ENCODE data around the gene SMARCD3.

SMARCD3 gene

DNA sequence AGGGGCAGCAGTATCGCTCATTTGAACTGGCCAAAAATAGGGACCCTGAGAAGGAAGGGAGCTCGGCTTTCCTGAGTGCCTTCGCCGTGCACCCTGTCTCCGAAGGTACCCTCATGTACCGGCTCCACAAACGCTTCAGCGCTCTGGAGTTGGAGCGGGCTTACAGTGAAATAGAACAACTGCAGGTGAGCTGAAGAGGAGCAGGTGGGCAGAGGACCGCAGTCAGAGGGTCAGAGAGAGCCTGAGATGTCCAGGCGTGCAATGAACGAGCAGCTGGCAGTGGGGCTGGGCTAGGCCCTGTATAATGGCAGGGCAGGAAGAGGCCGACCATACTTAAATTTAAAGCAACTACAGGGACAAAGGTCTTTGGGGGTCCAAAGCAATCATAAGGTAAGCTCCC is 12.1 kb downstream of the SMARCD3 start:
- DNase-seq (ENCODE audit: low spot score): no peak

DNA sequence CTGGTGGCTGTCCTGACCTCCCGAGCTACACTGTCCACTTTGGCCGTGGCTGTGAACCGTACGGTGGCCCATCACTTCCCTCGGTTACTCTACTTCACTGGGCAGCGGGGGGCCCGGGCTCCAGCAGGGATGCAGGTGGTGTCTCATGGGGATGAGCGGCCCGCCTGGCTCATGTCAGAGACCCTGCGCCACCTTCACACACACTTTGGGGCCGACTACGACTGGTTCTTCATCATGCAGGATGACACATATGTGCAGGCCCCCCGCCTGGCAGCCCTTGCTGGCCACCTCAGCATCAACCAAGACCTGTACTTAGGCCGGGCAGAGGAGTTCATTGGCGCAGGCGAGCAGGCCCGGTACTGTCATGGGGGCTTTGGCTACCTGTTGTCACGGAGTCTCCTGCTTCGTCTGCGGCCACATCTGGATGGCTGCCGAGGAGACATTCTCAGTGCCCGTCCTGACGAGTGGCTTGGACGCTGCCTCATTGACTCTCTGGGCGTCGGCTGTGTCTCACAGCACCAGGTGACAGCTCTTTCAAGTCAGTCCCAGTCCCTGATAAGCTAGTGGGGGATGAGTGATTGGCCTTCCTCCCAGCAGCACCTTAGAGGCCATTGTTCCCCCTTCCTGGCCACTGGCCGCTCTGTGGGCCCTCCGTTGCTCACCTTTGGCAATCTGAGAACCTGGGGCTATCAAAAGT is 13.3 kb downstream of the SMARCD3 start:
- no peak for DNase-seq (ENCODE audit: low spot score)

- DNase-seq (ENCODE audit: low spot score): no peak
Observed at GRCh38 chr7:151233804-151234203, 14.7 kb downstream of the SMARCD3 start.

- DNase-seq (ENCODE audit: low spot score): peak; percentile 87
Observed at GRCh38 chr7:151232917-151233701, 15.4 kb downstream of the SMARCD3 start.

GRCh38 chr7:151232091-151232916 is 16.2 kb downstream of the SMARCD3 start, which contains the start of gene CHPF2:
Gene CHPF2 (plus strand): TSS chr7:151232483. CDS start chr7:151234012, 1,529 bp downstream.
- DNase-seq (ENCODE audit: low spot score): peak; percentile 87

DNA sequence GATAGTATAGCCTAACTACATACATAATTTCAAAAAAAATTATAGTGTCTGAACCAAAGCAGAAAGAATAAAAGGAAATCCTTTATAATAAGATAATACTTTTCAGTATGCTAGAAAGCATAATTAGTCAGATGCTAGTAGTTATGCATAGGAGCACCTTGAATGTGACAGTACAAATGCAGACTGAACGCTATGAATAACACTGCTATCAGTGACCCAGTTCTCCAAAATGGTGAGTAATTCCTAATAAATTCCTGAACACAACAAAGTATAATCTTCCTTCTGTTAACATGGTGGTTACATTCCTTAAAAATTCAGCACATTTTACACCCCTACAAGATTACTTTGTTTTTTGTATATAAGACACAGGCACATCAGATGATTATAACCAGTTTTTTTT is 17.4 kb downstream of the SMARCD3 start:
- DNase-seq (ENCODE audit: low spot score): no peak

DNA sequence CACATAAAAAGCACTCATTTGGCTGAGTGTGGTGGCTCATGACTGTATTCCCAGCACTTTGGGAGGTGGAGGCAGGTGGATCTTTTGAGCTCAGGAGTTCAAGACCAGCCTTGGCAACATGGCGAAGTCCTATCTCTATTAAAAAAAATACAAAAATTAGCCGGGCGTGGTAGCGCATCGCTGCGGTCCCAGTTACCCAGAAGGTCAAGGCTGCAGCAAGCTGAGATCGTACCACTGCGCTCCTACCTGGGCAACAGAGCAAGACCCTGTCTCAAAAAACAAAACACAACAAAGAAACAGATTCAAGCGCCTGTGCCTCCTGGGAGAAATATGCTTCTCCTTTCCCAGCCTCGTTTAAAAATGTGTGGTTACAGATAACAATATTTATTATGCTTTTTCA is 19.2 kb downstream of the SMARCD3 start:
- no peak for DNase-seq (ENCODE audit: low spot score)

DNA sequence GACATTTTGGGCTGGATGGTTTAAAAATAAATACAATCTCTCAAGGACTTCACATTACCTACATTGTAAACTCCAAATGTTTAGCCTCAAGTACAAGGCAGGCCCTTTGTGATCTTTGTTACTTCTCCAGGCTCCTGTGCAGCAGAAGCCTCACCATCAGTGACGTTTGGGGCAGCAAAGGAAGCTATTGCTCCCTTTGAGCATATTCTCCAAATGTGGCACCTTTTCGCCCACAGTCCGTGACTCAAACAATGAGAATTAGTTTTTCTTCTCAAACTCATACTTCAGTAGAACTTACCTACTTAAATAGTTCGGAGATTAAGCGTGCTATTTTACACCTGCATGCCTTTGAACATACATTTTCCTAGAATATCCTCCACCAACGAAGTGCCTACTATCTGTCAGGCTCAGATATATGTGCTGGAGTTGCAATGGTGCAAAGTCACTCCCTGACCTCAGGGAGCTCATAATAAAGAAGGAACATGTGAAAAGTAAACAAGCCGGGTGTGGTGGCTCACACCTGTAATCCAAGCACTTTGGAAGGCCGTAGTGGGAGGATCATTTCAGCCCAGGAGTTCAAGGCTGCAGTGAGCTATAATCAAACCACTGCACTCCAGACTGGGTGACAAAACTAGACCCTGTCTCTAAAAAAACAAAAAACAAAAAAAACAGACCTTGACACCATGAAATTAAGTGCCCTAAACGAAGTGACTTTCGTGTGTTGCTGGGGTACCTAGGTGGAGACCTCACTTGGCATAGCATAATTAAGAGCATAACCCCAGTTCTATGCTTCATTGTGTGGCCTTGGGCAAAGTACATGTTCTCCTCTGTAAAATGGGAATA is 20.2 kb downstream of the SMARCD3 start:
- no peak for DNase-seq (ENCODE audit: low spot score)

DNA sequence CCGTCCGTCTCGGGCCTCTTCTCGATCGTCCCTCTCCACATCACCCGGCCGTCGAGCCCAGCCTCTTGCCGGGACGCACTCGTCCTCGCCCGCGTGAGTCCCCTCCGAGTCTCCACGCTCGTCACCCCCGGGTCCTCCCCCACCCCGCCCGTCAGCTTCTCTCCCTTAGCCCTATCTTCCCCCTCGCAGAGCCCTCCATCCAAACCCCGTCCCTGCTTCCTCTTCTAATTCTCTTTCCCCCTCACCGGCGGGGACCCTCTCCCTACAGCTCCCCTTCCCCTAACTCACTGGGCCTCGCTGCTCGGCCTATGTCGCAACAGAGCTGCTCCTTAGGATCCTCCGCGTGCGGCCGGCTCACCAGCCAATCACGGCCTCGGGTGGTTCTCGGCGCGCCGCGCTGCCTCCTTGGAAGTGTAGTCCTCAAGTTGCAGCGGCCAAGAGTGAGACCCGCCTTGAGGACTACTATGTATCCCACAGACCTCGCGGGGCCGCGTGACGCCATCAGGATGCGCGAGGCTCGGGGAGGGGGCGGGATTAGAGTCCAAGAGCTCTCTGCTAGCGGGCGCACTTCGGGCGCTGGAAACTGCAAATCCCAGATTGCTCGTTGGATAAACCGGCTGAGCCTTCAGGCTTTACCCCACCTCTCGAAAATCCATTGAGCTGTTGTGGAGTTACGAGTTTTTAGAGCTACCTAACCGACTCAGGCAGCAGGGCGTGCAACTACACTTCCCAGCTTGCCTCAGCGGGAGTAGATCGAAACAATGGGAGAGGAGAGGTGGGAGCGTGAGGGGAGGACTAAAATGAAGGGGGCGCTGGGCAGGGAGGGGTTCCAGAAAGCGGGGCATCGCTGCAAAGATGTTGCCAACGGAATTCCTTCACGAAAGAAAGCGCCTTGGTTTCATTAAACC is 21.4 kb downstream of the SMARCD3 start, which contains the start of gene ABCF2:
Gene ABCF2, minus strand, starts transcription at position 331 of the 908 bp plus-strand sequence. CDS start 747 bp downstream, outside the sequence.
- peak; percentile 96 for DNase-seq (ENCODE audit: low spot score)

GRCh38 chr7:151226560-151226874 is 22.0 kb downstream of the SMARCD3 start:
- no peak for DNase-seq (ENCODE audit: low spot score)

DNA sequence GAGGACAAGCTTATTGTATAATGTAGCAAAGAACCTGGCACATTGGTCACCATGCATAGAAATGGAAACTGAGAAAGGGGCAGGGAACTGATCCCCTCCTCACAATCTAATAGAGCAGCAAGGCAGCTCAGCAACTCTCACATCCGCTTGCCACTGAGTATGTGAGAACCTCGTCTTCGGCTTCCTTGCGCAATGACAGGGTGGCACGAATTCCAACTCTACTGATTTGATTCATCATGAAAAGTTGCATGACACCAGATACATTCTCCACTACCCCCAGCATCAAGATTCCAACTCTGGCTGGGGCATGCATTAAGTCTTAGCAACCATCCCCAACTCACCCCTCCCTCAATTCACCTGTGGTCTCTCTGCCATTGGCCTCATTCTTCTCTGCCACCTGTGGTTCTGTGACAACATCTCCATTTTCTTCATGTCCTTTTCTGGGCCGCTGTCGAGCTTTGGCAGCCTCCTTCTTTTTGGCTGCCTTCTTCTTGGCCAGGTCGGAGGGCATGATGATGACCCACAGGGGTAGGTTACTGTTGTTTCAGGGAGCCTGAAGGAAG is 22.5 kb downstream of the SMARCD3 start:
- DNase-seq (ENCODE audit: low spot score): no peak

DNA sequence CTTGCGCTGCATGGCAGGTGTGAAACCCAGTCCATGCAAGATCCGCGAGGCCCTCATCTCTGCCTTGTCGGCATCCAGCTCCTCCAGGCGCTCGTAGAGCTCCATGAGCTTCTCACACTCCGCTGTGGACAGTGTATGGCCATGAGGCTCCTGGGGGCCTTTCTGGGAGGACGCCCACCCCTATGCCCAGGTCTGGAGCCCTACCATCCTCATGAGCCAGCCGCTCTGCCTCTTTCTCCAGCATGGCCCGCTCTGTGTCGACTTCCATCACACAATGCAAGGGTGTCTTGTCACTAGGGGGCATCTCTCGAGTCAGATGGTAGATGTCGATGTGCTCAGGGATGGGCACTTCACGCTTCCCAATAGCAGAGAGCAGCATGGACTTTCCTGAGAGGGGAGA is 24.8 kb downstream of the SMARCD3 start:
- no peak for DNase-seq (ENCODE audit: low spot score)

GRCh38 chr7:151218170-151218569 is 30.3 kb downstream of the SMARCD3 start:
- DNase-seq (ENCODE audit: low spot score): no peak

DNA sequence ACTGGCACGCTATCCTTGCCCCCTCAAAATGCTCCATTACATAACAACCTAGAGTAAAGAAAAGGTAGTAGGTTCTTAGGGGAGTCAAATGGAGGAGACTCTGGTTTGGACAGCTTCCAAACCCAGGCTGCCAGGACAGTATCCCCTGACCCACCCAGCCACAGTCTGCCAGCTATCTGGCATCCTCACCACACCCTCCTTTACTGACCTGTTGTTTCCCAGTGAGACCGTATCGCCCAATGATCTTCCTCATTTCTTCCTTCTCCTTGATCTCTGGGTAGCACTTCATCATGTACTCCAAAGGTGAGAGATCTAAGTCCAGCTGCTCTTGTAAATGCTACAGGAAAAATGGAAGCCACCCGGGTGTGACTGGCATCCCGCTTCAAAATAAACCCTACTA is 33.1 kb downstream of the SMARCD3 start:
- DNase-seq (ENCODE audit: low spot score): no peak

GRCh38 chr7:151213826-151214225 is 34.7 kb downstream of the SMARCD3 start:
- DNase-seq (ENCODE audit: low spot score): no peak

DNA sequence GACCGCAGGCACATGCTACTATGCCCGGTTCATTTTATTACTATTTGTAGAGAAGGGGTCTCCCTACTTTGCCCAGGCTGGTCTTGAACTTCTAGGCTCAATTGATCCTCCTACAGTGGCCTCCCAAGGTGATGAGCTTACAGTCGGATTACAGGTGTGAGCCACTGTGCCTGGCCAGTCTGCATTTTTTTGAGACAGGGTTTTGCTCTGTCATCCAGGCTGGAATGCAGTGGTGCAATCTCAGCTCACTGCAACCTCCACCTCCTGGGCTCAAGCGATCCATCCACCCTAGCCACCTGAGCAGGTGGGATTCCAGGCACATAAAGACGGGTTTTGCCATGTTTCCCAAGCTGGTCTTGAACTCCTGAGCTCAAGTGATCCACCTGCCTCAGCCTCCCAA is 35.9 kb downstream of the SMARCD3 start:
- DNase-seq (ENCODE audit: low spot score): no peak

- no peak for DNase-seq (ENCODE audit: low spot score)
Observed at GRCh38 chr7:151211155-151211772, 37.2 kb downstream of the SMARCD3 start.

- DNase-seq (ENCODE audit: low spot score): no peak
Observed at GRCh38 chr7:151210087-151210854, 38.2 kb downstream of the SMARCD3 start, which contains the start of gene H2BK1. Gene H2BK1 (minus strand): TSS chr7:151210488. CDS start chr7:151210318, 170 bp downstream.

DNA sequence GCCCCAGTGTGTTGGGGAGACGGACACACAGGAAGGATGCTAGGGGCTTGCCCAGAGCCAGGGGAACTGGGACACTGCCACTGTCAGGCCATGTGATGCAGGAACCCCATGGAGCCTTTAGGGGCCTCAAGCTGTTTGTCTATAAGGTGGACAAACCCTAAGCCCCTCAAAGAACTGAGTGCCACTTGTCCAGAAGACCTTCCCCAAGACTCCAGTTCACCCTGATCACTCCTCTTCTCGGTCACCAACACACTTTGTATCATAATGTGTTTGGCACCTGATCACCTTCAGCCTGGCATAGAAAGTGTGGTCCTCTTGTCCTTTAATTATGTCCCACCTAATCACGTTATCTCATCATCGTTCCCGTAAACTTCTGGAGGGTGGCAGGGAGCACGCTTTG is 38.9 kb downstream of the SMARCD3 start:
- DNase-seq (ENCODE audit: low spot score): no peak
